Astrocyte (in vitro differentiated cells and primary cell): ENCODE data around the gene COL9A1.

ENCODE experiments used
- EZH2 ChIP-seq: IDR thresholded peaks from 2 replicates; pipeline ENCODE4 v1.6.1; 2012; ENCODE audit warnings: mild to moderate bottlenecking, low read length, inconsistent platforms; ENCODE audit not compliant: insufficient read depth
- TF ChIP-seq, protein P1 (sequence below): IDR thresholded peaks from 2 replicates; pipeline ENCODE4 v1.5.1; 2011; ENCODE audit warnings: low read depth, mild to moderate bottlenecking, inconsistent platforms, low read length, moderate library complexity; ENCODE audit not compliant: insufficient read depth

DNA sequence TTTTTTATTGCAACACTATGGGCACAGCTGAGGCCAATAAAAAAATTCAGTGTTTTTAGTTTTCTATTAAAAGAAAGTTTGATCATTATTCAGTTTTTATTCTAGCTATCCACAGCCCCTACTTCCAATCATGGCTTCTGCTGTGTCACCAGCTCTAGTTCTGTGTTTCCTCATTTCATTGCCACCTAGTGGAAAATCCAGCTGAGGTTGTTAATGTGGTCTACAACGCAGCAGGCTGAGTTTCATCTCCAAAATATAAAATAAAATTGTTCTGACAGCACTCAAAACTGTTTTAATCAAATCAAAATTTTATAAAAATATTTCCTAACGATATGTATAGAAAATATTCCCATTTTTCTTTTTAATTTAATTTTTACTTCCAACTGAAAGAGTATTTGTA lies 13.6 kb downstream of the COL9A1 start:
- TF ChIP-seq, protein P1, sequence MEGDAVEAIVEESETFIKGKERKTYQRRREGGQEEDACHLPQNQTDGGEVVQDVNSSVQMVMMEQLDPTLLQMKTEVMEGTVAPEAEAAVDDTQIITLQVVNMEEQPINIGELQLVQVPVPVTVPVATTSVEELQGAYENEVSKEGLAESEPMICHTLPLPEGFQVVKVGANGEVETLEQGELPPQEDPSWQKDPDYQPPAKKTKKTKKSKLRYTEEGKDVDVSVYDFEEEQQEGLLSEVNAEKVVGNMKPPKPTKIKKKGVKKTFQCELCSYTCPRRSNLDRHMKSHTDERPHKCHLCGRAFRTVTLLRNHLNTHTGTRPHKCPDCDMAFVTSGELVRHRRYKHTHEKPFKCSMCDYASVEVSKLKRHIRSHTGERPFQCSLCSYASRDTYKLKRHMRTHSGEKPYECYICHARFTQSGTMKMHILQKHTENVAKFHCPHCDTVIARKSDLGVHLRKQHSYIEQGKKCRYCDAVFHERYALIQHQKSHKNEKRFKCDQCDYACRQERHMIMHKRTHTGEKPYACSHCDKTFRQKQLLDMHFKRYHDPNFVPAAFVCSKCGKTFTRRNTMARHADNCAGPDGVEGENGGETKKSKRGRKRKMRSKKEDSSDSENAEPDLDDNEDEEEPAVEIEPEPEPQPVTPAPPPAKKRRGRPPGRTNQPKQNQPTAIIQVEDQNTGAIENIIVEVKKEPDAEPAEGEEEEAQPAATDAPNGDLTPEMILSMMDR = no peak
- TF ChIP-seq EZH2 = no peak
